ENCODE data around the gene MAP9. TPM values are rescaled to one million over a fixed set of nuclear protein-coding genes. Genes with fewer than 3 reads are reported as not detected.
"Not testable (repeated sequence)": the region's sequence is repeated elsewhere in the genome, so short reads cannot be mapped to it uniquely, and the experiment has no call there.

Gene MAP9
- total RNA-seq, 1 experiment from 2014 or later: 2.6 TPM

DNA sequence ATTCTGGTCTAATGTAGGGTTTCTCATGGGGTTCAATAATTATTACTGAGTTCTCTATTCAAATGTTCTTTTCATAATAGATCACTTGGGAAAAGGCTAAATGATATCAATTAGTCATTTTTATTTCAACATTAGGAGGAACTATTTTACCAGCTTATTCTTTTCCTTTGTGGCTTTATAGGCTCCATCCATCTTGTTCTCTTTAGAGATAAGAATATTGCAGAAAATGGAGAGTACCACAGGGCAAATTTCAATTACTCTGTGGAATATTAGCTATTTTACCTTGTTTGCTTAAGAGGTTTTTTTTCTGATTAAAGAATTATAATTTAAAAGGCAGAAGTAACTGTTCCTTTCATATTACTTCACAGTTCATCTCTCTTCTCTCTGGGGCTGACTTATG lies 55.8 kb downstream of the MAP9 start:
- no peaks in the 10 kb centered on the region for H3K36me3 ChIP-seq (replicated peaks; ENCODE audit: control insufficient read depth, insufficient read depth, low read length)
- DNase-seq: no peak
- H3K4me3 ChIP-seq (ENCODE audit: insufficient read depth, low read depth, low read length): no peak overlapping the region
- no peaks in the 10 kb centered on the region for H3K27me3 ChIP-seq (ENCODE audit: control insufficient read depth, insufficient read depth, low read length)

DNA sequence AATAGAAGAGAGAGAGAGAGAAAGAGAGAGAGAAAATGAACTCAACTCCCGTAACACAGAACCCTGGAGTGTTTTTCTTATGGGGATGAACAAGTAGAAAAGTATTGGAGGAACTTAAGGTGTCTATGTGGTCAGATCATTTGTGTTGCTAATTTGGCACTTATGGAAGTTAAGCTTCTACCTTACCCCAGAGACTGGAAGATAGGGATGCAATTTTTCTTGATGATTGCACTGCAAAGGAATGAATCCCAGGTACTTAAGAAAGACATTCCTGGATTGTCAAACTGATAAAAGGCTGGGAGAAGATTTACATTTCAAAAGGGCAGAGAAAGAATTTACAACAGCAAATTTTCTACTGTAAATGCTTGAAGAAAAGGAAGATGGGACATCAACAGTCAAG lies 57.2 kb downstream of the MAP9 start:
- no peak for DNase-seq
- H3K4me3 ChIP-seq (ENCODE audit: insufficient read depth, low read depth, low read length): no peak overlapping the region

DNA sequence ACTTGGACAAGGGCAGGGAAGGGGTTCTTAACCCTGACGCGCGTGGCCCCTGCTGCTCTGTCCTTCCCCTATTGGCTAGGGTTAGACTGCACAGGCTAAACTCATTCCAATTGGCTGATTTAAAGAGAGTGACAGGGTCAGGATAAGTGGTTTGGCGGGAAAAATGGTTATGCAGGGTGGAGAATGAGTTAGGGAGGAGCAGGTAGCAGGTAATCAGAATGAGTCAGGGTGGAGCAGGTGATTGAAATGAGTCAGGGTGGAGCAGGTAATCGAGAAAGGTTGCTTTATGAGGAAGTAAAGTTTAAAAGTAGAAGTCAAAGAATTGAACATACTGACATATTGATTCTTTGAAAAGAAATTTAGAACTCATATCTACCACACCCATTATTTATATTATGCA lies 64.7 kb downstream of the MAP9 start:
- not testable (repeated sequence) for H3K4me3 ChIP-seq (ENCODE audit: insufficient read depth, low read depth, low read length); H3K36me3 ChIP-seq (replicated peaks; ENCODE audit: control insufficient read depth, insufficient read depth, low read length); H3K27me3 ChIP-seq (ENCODE audit: control insufficient read depth, insufficient read depth, low read length); DNase-seq

More for the DNA sequence above, 57.2 kb downstream of the MAP9 start:
- H3K27me3 ChIP-seq (ENCODE audit: control insufficient read depth, insufficient read depth, low read length): no peaks in the 10 kb centered on the region
- H3K36me3 ChIP-seq (replicated peaks; ENCODE audit: control insufficient read depth, insufficient read depth, low read length): no peaks in the 10 kb centered on the region

DNA sequence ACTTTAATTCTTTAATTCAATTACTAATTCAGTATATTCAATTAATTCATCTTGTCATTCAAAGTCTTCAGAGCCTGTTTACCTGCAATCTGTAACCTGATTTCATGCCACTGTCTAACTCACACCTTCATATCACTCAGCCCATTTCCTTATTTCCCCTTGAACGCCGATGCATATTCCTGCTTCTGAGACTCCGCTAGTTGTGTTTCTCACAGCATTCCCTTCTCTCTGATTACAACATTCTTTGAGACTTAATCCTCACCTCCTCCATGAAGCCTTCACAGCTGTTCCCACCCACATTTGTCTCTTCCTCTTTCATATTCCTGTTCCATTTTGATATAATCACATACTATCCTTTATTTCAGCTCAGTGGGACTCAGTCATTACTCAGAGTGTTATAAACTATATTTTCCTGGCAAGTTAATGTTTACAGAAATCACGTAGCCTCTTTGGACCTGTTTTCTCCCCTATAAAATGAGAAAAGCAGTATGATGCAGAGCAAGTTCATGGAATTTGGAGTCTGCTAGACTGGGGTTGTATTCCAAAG lies 69.0 kb downstream of the MAP9 start:
- no peak for DNase-seq
- Histone ChIP-seq H3K27me3 (ENCODE audit: control insufficient read depth, insufficient read depth, low read length) (no peaks in the 10 kb centered on the region), H3K36me3 (replicated peaks; ENCODE audit: control insufficient read depth, insufficient read depth, low read length) (no peaks in the 10 kb centered on the region)

DNA sequence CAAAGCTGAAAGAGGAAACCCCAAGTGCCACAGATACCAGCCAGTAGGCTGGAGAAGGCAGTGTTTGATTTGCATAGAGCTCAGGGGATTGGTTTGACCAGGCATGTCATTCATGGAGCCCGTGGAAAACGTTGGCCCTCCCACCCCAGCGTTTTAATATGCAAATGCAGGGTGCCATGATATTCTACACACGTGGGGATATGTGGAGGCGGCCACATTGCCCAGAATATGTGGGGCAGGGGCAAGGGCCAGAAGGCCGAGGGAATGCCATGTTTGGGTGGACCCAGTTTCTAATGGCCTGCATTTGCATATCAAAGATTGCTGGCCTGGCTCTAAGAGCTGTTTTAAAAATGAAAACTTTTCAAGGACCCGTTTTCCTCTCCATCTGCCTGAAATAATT lies 71.1 kb downstream of the MAP9 start:
- no peak for DNase-seq
- no peak overlapping the region for H3K4me3 ChIP-seq (ENCODE audit: insufficient read depth, low read depth, low read length)
- no peaks in the 10 kb centered on the region for H3K27me3 ChIP-seq (ENCODE audit: control insufficient read depth, insufficient read depth, low read length)
- H3K36me3 ChIP-seq (replicated peaks; ENCODE audit: control insufficient read depth, insufficient read depth, low read length): no peaks in the 10 kb centered on the region

More for the DNA sequence above, 69.0 kb downstream of the MAP9 start:
- no peak overlapping the region for H3K4me3 ChIP-seq (ENCODE audit: insufficient read depth, low read depth, low read length)

DNA sequence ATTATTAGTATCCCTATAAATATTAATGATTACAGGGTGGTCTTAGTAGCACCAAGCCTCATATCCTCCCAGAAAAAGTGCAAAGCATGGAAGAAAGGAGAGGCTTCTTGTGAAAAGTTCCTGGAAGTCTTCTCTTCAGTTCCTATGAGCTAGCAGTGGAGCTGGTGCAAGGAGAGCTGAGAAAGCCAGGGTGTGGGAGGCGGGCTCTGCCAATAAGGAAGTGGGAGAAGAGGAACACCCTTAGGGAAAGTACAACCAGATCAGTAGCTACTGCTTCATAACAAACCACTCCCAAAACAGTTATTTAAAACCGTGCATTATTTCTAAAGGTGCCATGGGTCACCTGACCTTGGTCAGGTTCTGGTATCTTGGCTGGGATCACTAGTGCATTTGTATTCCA lies 72.4 kb downstream of the MAP9 start:
- no peak overlapping the region for H3K4me3 ChIP-seq (ENCODE audit: insufficient read depth, low read depth, low read length)
- no peaks in the 10 kb centered on the region for H3K36me3 ChIP-seq (replicated peaks; ENCODE audit: control insufficient read depth, insufficient read depth, low read length)
- no peak for DNase-seq
- no peaks in the 10 kb centered on the region for H3K27me3 ChIP-seq (ENCODE audit: control insufficient read depth, insufficient read depth, low read length)

DNA sequence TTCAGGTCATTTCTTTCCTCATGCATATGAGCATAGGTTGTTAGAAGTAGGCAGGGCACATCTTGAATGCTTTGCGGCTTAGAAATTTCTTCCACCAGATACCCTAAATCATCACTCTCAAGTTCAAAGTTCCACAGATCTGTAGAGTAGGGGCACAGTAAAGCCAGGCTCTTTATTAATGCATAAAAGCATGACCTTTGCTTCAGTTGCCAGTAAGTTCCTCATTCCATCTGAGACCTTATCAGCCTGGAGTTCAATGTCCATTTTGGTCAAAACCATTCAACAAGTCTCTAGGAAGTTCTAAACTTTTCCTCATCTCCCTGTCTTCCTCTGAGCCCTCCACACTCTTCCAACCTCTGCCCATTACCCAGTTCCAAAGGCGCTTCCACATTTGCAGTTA lies 77.7 kb downstream of the MAP9 start:
- Histone ChIP-seq H3K27me3 (ENCODE audit: control insufficient read depth, insufficient read depth, low read length) (no peaks in the 10 kb centered on the region), H3K4me3 (ENCODE audit: insufficient read depth, low read depth, low read length) (no peak overlapping the region), H3K36me3 (replicated peaks; ENCODE audit: control insufficient read depth, insufficient read depth, low read length) (no peaks in the 10 kb centered on the region)
- no peak for DNase-seq

Other genes with a start within 250 kb of the MAP9 start
- gene NPY2R, start 168.3 kb downstream of the MAP9 start, total RNA-seq (2014; rRNA removed; shearing (Covaris generic)): 0.04 TPM in 1 of 2 replicates, not detected in the other